Fibroblast of upper back skin (primary cell): ENCODE data around the gene ICA1L.
"Not testable (repeated sequence)": the region's sequence is repeated elsewhere in the genome, so short reads cannot be mapped to it uniquely, and the experiment has no call there.

ENCODE experiments used
- DNase-seq: peaks from one replicate; pipeline ENCODE4 v3.0.0-alpha.2; 2013

ICA1L gene

DNA sequence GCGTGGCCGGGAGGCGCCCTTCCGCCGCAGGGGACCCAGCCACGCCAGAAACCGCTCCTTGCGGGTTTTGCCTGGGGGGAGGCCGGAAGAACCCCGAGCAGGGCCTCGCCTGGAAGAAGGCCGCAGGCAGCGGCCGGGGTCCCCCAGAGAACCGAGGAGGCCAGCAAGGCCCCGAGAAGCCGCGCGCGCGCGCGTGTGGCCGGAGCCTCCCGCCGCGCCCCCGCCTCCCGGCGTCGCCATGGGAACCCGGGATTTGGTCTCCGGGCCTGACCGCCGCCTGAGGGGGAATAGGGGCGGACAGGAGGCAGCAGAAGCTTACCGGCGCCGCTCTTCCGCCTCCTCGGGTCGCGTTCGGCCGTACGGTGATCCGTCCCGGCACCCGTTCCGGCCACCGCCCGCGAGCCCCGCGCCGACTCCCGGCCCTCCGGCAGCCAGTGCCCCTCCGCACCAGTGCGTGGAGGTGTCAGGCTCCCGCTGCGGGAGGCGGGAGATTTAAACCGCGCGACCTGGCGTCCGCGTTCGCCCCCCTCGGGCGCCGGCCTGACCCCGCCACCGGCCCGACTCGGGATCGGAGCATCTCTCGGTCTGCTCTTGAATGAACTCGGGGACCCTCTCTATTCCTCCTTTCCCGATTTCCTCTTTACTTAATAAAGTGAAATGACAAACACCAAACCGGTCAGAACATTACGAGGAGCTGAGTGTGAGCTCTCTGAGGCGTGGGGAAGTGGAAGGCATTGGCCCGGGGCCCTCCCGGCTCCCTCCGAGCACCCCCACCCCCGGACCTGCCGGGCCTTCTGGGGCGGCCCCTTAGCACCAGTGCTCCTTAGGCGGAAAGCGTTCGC is at the start of gene ICA1L:
ICA1L (minus strand) TSS at position 467 of the 842 bp plus-strand sequence. CDS start 42,757 bp downstream, outside the sequence.
- DNase-seq: peak; percentile 58

GRCh38 chr2:202918860-202919259 is 47.3 kb upstream of the ICA1L start:
- no peak for DNase-seq

- DNase-seq: not testable (repeated sequence)
These were observed 41.0 kb upstream of the ICA1L start for GRCh38 chr2:202912342-202913201.

DNA sequence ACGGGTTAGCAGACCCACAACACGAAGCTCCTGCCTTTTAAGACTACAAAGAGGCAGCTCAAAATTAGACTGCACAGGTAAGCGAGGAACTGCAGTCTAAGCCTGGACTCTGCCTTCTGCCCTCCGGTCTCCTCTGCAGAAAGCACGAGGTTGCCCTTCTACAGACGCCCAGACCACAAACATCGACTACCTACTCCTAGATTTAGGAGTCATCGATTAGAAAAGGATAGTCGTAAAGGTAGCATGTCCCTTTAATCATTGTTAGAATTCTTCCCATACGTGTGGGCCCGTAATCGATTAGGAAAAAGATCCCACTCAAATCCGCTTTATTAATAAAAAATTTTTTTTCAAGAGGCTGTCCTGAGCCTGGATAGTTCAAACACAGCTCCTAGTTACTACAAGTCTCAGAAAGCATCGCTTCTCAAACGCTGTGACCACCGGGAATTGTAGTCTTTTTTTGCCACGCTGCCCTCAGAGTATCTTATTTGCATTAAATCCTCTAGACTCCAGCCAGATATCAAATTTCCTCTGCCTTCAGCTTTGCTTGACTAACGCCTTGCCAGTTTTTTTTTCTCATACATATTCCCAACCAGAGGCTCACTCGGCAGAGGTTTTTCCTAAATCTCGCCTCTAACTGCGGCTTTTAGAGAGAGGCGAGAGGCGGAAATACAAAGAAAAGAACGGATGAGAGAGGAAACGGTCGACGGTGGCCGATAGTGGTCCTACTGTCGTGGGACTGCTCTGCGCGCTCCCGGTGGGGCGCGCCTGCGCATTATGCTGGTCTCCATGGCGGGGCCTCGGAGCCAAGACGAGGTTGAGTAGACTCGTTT is 40.2 kb upstream of the ICA1L start, which contains the start of the genes CARF and WDR12:
CARF (plus strand) TSS at position 764 of the 830 bp plus-strand sequence. CDS start 29,628 bp downstream, outside the sequence.
WDR12 (minus strand) TSS at position 162 of the 830 bp plus-strand sequence. CDS start 197 bp downstream, outside the sequence.
- peak; percentile 93 for DNase-seq

DNA sequence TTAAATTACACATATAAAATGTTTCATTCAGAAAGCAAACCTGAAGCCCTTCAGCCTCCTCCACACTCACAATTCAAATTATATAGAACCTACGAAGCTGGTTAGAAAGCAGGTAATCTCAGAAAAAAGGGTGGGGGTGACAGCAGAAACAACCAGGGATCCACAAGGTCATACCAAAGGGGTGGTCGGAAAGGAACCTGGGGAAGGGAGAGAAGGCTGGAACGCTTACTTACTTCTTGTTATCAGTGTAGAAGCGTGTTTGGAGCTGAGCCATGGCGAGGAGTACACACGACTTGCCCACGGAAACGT is 39.6 kb upstream of the ICA1L start:
- DNase-seq: no peak

DNA sequence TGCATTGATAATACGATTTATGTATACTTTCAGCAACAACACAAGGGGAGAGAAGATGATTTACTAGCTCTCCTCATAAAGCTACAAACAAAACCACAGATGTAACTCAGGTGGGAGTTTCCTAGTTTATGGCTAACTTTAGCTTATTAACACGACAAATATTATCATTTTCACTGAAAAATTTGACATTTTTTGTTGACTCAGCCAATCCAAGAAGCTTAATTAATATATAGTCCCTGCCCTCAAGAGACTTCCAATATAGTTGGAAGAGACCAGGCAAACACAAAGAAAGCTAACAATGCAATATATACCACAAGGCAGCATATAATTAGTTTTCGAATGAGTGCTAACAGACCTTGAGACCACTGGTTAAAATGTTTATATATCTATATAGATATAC is 39.1 kb upstream of the ICA1L start:
- no peak for DNase-seq

DNA sequence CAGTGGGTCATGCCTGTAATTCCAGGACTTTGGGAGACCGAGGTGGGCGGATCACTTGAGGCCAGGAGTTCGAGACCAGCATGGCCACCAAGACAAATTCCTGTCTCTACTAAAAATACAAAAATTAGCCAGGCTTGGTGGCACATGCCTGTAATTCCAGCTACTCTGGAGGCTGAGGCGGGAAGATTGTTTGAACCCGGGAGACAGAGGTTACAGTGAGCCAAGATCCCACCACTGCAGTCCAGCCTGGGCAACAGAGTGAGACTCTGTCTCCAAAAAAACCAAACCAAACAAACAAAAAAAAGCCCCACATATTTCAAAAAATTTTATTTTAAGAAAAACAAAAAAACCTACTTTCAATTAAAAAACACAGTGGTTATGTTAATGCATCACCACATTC is 38.7 kb upstream of the ICA1L start:
- DNase-seq: not testable (repeated sequence)

DNA sequence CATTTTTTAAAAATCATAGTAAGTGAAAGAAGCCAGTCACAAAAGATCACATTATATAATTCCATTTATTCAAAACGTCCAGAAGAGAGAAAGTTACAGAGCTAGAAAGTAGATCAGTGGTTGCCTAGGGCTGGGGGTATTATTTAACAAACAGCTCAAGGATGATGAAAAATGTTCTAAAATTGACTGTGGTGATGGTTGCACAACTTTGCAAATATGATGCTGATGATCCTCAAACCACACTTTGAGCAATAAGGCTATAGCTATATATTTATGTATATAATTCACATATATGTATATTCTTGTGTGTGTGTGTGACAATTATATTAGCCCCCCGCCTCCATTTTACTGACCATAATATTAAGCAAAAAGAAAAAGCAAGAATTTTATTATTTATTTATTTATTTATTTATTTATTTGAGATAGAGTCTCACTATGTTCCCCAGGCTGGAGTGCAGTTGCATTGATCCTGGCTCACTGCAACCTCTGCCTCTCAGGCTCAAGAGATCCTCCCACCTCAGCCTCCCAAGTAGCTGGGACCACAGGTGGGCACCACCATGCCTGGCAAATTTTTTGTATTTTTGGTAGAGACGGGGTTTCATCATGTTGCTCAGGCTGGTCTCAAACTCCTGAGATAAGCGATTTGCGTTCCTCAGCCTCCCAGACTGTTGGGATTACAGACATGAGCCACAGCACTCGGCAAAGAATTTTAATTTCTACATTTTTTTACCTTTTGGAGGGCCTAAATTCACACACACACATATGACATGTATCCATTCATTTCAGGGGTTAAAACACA is 38.0 kb upstream of the ICA1L start:
- DNase-seq: peak; percentile 3

GRCh38 chr2:202908186-202908585 is 36.6 kb upstream of the ICA1L start:
- no peak for DNase-seq

GRCh38 chr2:202905507-202905906 is 33.9 kb upstream of the ICA1L start:
- DNase-seq: not testable (repeated sequence)

- no peak for DNase-seq
These were observed 13.6 kb upstream of the ICA1L start for GRCh38 chr2:202885190-202885589.

GRCh38 chr2:202883987-202884675 is 12.6 kb upstream of the ICA1L start:
- DNase-seq: peak; percentile 11

DNA sequence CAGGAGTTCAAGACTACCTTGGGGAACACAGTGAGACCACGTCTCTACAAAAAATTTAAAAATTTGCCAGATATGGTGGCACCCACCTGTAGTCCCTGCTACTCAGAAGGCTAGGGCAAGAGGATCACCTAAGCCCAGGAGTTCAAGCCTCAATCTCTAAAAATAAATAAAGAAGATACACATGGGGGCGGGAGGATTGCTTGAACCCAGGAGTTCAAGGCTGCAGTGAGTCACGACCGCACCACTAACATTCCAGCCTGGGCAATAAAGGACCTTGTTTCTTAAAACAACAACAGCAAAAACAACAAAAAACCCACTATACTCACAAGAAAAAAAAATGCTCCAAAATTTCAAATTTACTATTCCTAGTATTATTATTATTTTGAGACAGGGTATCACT is 10.0 kb upstream of the ICA1L start:
- no peak for DNase-seq

- DNase-seq: no peak
These were observed 6.1 kb upstream of the ICA1L start for GRCh38 chr2:202877699-202878098.

- DNase-seq: peak; percentile 50
These were observed 901 bp downstream of the ICA1L start for GRCh38 chr2:202870431-202871299.

- no peak for DNase-seq
These were observed 9.6 kb downstream of the ICA1L start for GRCh38 chr2:202861987-202862386.

DNA sequence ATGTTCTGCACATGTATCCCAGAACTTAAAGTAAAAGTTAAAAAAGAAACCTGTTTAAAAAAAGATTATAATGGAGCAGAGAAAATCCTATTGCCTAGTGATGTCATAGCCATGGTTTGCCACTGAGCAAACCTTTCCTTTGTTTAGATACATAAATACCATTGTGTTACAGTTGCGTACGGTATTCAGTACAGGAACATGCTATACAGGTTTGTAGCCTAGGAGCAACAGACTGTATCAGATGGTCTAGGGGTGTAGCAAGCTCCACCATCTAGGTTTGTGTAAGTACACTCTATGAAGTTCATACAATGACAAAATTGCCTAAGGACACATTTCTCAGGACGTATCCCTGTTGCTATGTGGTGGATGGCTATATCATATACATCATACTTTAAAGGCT is 13.0 kb downstream of the ICA1L start:
- DNase-seq: no peak

DNA sequence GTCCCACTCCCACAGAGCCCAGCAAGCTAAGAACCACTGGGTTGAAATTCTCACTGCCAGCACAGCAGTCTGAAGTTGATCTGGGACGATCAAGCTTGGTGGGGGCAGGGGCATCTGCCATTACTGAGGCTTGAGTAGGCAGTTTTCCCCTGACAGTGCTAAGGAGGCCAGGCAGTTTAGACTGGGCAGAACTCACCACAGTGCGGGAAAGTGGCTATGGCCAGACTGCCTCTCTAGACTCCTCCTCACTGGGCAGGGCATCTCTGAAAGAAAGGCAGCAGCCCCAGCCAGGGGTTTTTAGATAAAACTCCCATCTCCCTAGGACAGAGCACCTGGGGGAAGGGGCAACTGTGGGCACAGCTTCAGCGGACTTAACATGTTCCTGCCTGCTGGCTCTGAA is 22.2 kb downstream of the ICA1L start:
- not testable (repeated sequence) for DNase-seq

- no peak for DNase-seq
These were observed 22.8 kb downstream of the ICA1L start for GRCh38 chr2:202848813-202849212.
